HG02642 (cell line): ENCODE measurements around the gene KDSR.

Source experiments
- ATAC-seq: cut with Tn5 transposase; IDR thresholded peaks from one replicate; pipeline ENCODE4 v1.9.1; 2021; ENCODE audit warnings: mild to moderate bottlenecking; ENCODE audit not compliant: unreplicated experiment, poor library complexity

KDSR gene

GRCh38 chr18:63311118-63312018 is 55.6 kb downstream of the KDSR start:
- ATAC-seq = peak; percentile 65

- no peak for ATAC-seq
Observed at GRCh38 chr18:63309422-63309821, 57.6 kb downstream of the KDSR start.

DNA sequence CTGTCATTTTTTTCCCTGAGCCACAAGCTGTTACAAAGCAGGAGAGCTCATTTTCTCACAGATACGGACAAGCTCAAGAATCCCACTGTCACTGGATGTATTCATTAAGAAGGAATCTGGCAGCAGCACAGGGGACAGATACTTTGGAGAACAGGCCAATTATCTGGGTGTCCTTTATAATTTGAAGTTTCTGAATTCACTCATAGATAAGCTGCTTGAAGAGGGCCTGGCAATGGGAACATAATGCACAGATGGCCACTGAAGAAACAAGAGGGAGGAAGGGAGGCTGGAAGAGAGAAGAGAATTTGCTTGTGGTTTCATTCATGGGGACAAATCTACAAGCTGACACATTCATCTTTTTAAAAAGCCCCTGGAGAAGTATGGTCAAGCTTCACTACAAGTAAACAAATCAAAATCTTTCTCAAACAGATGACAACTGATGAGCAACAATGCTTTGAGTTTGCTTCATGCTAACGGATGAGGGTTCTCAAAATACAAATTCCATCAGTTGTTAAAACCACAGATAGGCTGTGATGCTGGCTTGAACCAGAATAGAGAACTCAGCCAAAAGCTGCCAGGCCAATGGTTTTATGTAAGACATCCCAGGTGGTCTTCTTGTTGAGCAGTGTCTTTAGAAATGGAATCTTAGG is 59.3 kb downstream of the KDSR start:
- ATAC-seq = no peak

GRCh38 chr18:63306819-63307550 is 60.0 kb downstream of the KDSR start:
- ATAC-seq = no peak

GRCh38 chr18:63306249-63306648 is 60.8 kb downstream of the KDSR start:
- ATAC-seq = no peak

- no peak for ATAC-seq
Observed at GRCh38 chr18:63303547-63303946, 63.5 kb downstream of the KDSR start.

DNA sequence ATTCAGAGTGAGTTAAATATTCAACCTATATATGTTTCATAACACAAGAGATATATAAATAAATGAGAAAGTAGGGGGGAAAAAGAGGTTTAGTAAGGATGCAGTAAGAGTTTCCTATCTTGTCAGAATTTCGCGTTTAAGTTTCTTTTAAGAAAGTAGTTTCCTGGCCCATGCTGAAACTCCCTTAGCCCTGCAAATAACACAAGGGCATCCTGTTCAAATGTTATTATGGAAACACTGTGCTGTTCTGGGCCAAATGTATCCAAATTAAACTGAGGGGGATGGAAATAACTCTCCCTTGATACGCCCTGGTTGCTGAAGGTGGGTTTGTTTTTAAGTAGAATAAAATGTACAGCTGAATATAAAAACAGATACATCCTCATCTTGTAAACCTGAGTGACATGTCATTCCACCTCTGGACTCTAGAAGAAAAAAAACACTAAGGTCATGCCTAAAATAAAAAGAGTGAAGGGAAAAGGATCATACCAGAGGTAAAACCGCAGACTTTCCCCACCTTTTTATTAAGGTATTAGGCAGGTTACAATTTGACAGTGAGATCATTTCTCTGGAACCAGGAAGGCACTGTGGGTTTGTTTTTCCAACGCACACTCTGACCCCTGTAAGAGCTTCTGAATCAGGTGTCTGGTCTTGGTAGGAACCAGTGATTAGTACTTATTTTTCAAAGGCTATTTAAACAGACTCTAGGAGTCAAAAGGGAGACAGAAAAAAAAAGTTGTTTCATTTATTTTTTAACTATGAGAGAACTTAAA is 64.2 kb downstream of the KDSR start:
- ATAC-seq = no peak

DNA sequence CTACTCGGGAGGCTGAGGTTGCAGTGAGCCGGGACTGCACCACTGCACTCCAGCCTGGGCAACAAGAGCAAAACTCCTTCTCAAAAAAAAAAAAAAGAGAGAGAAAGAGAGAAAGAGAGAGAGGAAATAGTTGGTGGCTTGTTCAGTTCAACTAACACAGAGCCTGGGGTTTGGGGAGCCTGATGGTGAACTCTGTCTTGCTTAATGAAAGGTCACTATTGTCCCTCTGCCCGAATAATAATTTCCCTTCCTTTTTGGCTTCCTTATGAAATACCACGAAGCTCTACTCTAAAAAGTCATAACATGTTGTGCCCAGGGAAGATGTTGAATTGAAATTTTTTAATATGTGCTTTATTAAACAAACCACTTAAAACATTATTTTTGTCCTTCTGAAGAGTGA is 64.8 kb downstream of the KDSR start:
- ATAC-seq = no peak

GRCh38 chr18:63301434-63301833 is 65.6 kb downstream of the KDSR start:
- ATAC-seq = no peak

GRCh38 chr18:63299837-63300745 is 66.9 kb downstream of the KDSR start:
- peak; percentile 62 for ATAC-seq

DNA sequence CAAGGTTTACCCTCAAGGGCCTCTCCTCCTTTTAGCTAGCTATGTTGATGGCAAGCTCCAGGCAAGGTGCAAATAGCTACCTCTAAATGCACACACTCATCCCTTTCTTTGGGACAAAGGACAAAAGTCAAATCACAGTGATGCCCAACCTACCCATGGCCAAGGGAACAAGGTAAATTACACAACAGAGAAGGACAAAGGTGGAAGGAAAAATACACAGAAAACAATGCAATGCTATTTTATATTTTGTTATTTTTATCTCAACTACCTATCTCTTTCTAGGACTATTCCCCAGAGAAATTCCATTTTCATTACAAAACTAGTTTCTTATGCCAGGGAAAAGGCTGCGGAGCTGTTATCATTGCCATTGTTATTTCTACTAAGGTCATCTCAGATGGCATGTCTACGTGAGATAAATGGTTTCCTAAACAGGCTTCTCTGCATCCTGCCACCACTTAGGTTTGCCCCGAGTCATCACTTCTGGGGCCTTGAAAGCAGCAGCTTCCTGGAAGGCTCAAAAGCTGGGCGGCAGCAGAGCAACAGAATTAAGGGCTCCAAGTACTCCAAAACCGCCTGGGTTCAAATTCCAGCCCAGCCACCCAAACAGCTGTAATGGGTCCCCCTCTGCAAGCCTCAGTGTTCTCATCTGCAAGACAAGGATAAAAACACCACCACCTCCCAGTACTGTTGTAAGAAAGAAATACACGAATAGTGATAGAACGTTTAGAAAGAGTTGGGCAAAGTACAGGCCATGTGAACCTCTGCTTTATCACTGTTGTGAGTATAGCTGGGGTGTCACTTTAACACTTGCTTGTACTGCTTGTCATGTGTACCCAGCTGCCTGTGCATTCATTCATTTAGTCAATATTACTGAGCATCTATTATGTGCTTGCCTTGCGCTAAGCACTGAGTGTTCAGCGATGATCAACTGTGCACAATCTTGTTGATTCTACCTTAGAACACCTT is 68.3 kb downstream of the KDSR start:
- ATAC-seq = no peak

DNA sequence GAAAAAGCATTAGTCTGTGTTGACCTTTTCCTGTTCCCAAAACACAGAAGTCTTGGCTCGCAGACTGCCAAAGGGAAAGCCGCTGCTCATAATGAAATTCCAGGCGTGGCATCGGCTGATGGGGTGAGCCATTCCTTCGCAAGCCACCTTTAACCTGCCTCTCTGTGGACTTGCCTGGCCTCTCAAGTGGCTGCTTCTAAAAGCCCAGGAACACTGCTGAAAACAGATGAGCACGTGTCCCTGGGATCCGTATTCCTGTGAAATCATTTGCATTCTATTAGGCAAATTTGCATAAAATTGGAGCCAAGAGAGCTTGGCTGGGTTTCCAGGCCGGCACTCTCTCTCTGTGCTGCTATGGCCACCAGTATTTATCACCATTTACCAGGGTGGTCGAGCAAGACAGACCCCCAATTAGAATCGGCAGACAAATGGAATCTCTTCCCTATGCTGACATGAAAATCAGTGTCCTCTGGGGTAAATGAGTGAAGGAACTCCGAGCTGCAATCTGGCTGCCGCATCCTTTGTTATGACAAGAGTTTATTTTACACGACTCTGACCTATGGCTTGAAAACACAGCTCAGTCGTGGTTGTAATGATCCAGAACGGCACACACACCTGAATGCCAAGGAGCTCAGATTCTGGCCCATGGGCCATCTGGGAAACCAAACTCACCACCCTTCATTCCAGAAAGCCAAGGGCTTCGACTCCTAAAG is 69.2 kb downstream of the KDSR start:
- no peak for ATAC-seq

DNA sequence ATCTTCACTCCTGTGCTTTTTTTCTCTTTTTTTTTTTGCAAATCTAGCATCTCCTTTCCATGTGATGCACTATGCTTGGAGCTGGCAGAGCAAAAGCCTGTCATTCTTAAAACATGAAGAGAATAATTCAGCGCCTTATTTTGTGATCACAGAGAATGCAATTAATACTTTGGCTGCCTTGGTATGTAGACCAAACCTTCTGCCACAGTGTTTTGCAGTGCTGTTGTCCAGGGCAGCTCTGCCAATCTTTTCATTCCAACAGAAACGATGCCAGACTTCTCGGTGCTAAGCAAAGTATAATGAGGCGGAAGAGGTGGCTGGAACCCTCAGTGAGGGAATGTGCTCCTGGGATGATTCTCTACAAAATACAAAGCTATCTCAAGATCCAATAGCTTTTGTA is 73.1 kb downstream of the KDSR start:
- ATAC-seq = no peak

DNA sequence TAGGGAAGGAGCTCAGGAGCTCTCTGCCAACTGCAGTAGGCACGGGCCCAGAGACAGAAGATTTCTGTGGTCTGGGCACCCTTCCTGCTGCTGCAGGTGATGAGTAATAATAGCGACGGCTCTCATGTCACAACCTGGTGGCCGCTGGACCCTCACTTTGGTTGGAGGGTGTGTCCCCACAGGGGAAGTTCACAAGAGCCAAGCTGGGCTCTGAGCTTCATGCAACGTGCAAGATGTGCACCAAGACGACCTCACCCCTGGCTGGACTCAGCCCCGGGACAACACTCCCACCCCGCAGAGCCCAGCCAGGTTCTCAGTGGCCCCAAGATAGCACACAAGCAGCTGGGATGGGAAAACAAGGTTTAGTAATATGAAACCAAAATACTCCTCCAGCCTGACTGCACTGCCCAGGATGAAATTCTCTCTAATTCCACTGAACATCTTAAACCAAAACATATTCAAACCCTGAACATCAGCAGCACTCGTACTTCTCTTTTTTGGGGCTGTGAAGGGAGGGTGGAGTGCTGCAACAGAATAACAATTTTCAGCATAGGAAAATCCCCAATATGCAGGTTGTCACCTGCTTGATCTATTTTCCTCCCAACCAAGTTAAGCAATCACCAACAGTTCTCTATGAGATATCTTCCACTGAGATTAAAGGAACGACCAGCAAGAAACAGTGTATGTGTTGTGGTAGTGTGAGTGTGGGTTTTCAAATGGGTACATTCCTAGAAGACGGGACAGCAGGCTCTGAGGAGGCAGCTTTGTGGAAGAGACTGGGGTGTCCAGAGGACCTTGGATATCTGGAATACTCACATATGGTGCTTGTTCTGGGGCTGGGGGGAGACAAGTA is 73.9 kb downstream of the KDSR start:
- peak; percentile 68 for ATAC-seq

- no peak for ATAC-seq
Observed at GRCh38 chr18:63291278-63291677, 75.7 kb downstream of the KDSR start.

GRCh38 chr18:63290821-63291200 is 76.2 kb downstream of the KDSR start:
- no peak for ATAC-seq
